TTC549 (cell line): ENCODE results near the gene TCL1A.
"Not testable (repeated sequence)": the region's sequence is repeated elsewhere in the genome, so short reads cannot be mapped to it uniquely, and the experiment has no call there.

Source experiments
- FAIRE-seq: peaks from 2 replicates; lab custom pipeline; 2012; peaks lifted over from hg19 to GRCh38; lab: Jason Lieb, UNC

TCL1A gene, protein sequence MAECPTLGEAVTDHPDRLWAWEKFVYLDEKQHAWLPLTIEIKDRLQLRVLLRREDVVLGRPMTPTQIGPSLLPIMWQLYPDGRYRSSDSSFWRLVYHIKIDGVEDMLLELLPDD

DNA sequence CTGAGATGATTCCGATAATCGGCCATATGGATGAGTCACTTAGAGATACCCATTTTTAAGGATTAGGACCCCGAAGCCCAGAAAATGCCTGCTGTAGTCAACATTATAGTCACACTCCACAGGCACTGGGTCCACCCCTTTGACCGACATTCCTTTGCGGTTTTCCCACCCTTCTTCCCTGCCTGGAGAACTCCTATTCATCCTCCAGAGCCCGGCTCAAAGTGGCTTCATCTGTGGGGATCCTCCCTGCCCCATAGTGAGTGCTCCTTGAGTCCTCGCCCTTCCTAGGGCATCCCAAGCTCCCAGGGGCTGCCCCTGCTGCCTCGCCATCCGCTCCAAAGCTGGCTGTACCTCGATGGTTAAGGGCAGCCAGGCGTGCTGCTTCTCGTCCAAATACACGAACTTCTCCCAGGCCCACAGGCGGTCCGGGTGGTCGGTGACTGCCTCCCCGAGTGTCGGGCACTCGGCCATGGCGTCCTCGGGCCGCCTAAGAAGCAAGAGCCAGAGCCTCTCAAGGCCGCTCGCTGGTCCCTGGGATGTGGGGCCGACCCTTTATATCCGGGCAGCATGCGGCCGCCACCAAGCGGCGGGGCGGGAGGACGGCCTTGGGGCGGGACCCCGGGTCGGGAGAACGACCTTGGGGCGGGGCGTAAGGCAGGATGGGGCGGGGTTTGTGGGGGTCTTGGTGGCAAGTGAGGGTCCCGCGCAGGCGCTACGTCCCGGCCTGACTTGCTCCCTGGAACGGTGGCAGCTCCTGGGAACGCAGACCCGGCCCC lies at the start of gene TCL1A:
Gene TCL1A (minus strand): TSS at position 530 of the 776 bp plus-strand sequence. CDS start 59 bp downstream, at position 471.
- FAIRE-seq, result no peak

- FAIRE-seq, result not testable (repeated sequence)
These were observed 49.1 kb upstream of the TCL1A start for GRCh38 chr14:95763032-95763431.

DNA sequence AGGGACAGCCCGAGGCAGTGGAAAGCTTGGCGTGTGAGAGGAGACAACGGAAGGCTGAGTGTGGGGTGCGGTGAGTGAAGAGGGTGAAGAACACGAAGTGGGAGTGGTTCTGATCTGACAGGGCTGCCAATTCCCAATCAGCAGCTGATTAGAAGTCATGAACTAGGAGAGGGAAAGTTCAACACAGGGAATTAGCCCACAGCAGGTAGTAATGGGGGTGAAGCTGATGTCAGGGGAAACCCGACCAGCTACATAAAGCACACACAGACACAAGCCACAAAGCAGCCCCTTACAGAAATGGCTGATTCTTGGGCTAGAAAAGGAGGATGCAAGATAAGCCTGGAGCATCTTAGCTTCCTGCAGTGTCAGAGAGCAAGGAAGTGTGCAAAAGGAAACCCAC lies 47.5 kb upstream of the TCL1A start:
- FAIRE-seq, result no peak

GRCh38 chr14:95760596-95760995 lies 46.7 kb upstream of the TCL1A start:
- FAIRE-seq, result no peak

DNA sequence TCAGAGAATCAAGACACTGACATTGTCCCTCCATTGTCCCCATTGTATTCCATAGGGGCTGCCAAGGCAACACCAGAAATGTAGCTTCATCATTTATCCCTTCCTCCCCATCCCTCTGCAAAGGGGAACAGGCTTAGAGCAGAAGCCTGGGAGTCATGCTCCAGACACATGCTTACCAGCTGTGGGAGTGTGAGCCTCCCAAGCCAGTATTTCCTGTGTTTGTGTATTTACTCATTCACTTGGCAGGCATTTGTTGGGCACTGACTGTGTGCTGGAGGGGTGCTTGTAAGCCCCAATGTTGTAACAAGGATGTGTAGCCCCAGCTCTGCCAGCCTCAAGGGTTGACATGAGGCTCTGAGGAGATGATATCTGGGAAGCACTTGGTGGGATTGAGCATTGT lies 46.0 kb upstream of the TCL1A start:
- FAIRE-seq, result no peak

GRCh38 chr14:95758331-95758730 lies 44.4 kb upstream of the TCL1A start:
- FAIRE-seq, result no peak

DNA sequence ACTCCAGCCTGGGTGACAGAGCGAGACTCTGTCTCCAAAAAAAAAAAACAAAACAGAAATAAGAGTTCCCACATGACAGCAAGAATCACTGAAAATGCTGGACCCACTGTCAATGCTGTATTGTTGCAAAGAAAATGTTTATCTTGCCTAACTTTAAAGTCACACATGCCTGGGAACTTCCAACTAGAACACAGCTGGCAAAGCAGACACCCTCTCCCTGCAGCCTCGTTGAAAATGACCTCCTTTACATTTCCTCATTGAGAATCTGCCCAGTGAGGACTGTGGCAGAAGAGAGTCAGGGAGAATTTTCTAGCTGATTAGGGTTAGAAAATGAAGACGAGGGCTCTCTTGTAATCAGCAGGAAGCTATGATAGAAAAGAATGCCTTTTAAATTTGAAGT lies 42.8 kb upstream of the TCL1A start:
- no peak for FAIRE-seq

- no peak for FAIRE-seq
These were observed 42.2 kb upstream of the TCL1A start for GRCh38 chr14:95756127-95756526.

DNA sequence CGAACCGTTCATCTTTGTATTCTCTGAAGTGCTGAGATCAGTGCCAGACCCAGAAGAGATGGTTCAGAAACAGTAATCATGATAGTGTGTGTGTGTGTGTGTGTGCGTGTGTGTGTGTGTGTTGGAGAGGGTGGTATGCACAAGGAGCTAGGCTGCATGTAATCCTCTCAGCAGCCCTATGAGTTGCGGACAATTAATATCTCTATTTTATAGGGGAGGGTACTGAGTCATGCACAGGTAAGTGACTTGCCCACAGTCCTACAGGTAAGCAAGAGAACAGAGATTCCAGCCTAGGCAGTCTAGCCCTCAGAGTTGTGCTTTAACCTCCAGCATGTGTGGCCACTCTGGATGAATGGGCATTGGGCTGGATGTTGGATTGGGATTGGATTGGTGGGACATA lies 27.9 kb upstream of the TCL1A start:
- FAIRE-seq, result no peak

DNA sequence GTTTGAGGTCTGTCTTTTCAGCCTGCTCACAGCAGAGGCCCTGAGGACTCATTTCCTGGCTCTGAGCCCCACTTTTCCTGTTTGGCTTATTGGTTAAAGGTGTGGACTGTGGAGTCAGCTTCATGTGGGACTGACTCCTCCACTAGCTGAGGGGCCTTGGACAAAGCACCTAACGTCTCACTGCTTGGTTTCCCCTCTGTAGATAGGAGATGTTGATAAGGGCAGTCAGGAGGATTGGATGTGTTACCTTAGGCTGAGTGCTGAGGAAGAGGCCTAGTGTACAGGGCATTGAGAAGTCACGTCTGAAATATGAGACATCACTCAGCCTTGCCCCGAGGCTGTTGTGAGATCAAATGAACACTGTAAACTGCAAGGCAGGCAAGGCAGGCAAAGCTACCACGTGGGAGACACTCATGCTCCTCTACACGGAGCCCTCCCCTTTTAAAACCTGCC lies 27.1 kb upstream of the TCL1A start:
- FAIRE-seq, result no peak

DNA sequence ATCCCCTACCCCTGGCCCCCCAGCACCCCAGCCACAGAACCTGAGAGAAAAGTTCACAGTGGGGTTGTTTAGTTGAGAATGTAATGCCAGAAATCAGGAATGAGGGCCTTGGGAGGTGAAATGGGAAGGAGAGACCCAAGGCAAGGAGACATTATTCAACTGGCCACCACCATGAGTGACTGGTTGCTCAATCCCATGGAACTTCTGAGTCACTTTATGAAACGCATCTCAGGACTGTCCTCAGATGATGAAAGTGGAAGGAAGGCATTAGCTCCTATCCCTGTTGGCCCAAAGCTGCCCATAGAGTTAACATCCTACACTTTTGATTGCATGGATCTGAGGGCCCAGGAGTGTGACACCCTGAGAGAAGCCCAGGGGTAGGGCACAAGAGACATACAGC lies 25.4 kb upstream of the TCL1A start:
- no peak for FAIRE-seq

DNA sequence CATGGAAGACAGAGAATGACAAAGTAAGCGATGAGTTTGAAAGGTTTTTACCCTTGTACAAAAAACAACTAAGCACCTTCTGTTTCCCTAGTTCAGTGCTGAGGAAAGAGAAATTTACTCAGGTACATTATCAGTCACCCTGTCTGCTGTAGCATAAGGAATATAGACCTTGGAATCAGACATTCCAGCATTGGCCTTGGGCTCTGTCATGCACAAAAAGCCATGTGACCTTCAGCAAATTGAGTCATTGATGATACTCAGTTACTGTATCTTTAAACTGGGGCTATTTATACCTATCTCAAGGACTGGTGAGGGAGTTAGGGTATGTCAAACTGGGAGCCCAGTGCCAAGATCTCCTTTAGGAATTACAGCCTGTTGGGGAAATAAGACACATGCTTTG lies 19.3 kb upstream of the TCL1A start:
- FAIRE-seq, result no peak

DNA sequence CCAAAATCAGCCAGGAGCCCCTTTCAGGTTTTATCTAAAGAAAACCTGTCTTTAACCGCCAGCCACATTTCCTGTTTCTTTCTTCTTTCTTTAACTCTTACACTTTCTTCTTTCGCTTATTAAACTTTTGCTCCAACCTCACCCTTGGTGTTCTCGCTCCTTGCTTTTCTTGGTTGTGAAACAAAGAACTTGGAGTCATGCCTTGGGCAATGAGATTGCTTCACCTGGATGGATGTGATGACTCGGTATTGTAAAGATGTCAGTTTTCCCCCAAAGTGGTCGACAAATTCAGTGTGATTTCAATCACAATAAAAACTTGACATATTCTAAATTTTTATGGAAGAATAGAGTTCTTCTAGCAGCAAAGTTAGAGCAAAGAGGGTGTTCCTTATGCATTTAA lies 16.2 kb upstream of the TCL1A start:
- FAIRE-seq, result no peak

DNA sequence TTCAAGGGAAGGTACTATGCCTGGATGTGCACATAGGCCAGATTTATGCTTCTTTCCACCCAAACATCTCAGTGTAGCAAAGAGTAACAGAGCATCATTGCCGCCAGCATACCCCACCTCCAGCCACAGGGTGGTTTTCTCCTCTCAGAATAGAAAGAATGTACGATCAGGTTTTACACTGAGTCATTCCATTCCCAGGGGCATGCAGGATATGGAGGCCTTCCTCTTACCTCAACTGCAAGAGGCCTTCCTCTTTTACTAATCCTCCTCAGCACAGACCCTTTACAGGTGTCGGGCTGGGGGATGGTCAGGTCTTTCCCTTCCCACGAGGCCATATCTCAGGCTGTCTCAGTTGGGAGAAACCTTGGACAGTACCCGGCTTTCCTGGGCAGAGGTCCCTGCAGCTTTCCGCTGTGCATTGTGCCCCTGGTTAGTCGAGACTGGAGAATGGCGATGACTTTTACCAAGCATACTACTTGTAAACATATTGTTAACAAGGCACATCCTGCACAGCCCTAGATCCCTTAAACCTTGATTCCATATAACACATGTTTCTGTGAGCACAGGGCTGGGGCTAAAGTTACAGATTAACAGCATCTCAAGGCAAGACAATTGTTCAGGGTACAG lies 15.6 kb upstream of the TCL1A start:
- FAIRE-seq, result not testable (repeated sequence)

GRCh38 chr14:95727056-95727700 lies 13.3 kb upstream of the TCL1A start:
- no peak for FAIRE-seq

DNA sequence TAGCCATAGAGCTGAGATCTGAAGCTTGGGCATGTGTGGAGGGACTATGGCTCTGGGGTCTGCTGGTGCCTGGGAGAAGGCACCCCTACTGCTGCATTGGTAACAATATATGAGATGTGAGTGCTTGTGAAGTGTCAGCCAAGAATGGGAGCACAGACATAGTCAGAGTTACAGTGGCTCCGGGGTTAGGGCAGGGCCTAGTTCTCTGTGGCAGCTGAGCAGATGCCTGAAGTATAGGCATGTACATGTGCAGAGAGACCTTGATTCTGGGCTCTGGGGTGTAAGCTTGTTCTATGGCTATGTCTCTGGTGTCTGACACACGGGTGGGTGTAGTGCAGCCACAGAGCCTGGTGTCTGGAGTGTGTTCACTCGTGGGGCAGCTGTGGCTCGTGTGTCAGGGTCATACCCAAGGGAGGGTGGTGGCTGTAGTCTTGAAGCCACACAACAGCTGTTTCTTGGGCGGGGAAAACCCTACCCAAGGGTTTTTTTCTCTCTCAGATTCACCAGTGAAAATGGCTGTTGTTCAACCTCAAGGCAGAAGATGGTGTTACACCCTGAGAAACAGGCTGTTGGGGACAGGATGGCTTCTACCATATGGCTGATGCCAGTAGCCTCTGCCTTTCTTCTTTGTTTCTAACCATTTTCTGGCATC lies 11.9 kb upstream of the TCL1A start:
- no peak for FAIRE-seq

- FAIRE-seq, result no peak
These were observed 8.7 kb upstream of the TCL1A start for GRCh38 chr14:95722525-95723190.

DNA sequence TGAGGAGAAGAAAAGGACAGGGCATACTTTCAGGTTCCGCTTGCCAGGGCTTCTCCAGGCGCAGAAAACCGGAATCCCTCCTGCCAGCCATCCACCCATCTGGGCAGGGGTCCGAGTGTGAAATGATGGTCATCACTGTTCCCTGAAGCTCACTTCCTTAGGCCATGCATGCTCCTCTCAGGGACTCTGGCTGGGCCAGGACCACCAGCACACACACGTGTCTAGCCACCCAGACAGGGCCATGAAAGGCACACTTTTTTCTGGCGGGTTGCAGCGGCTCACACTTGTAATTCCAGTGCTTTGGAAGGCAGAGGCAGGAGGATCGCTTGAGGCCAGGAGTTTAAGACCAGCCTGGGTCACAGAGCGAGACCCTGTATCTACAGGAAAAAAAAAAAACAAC lies 1.5 kb downstream of the TCL1A start:
- FAIRE-seq, result no peak

DNA sequence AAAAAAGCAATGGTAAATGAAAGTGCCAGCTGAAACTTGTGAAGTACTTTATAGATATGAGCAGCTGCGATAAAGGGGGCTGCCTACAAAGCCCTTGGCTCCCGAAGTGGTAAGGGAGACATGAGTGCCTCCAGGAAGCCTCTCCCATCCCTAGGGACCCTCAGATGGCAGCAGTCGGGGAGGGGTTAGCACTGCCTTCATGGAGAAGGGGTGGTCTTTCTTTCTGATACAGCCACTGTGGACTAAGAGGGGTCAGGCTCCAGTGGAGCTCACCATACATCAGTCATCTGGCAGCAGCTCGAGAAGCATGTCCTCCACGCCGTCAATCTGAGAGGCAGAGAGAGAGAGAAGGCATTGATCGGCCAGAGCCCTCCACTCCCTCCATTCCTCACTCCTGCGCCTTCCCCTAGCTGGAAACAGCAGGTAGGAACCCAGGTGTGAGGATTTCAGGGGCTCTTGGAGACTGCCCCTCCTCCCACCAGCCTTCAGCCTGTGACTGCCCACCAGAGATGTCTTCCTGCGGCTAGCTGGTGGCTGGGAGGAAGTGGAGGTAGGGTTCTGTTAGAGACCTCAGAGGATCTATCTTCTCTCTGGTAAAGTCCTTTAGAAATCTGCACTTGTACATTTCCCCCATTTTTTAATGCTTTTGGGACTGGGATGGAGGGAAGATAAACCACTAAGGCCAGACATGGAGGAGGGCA lies 2.3 kb downstream of the TCL1A start:
- FAIRE-seq, result no peak

- FAIRE-seq, result no peak
These were observed 3.8 kb downstream of the TCL1A start for GRCh38 chr14:95710106-95710505.

GRCh38 chr14:95707327-95707726 lies 6.6 kb downstream of the TCL1A start:
- no peak for FAIRE-seq
